Stimulated activated CD8-positive, alpha-beta memory T cell treated with anti-CD3 and anti-CD28 coated beads, Interleukin-4, amount 100 ng/mL, for 1 hour (primary cell): ENCODE results near the gene SLC31A2.
"Not testable (repeated sequence)": the region's sequence is repeated elsewhere in the genome, so short reads cannot be mapped to it uniquely, and the experiment has no call there.

ENCODE experiments used
- DNase-seq, 2 donors: peaks; one replicate each; pipeline ENCODE4 v3.0.0-alpha.2; 2020; ENCODE audit warnings: low read depth in 2 of 2, low spot score in 1 of 2

Gene SLC31A2

DNA sequence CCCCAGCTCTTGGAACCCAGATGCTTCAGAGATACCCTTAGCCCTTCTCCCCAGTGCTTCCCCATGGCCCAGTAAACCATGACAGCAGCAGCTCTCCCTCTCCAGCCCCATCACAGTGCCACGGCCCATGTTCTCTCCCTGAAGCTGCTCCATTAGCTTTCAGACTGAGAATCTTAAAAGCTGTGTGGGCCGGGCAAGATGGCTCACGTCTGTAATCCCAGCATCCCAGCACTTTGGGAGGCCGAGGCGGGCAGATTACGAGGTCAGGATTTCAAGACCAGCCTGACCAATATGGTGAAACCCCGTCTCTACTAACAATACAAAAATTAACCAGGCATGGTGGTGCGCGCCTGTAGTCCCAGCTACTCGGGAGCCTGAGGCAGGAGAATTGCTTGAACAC is 1.2 kb upstream of the SLC31A2 start:
- DNase-seq = not testable (repeated sequence)

DNA sequence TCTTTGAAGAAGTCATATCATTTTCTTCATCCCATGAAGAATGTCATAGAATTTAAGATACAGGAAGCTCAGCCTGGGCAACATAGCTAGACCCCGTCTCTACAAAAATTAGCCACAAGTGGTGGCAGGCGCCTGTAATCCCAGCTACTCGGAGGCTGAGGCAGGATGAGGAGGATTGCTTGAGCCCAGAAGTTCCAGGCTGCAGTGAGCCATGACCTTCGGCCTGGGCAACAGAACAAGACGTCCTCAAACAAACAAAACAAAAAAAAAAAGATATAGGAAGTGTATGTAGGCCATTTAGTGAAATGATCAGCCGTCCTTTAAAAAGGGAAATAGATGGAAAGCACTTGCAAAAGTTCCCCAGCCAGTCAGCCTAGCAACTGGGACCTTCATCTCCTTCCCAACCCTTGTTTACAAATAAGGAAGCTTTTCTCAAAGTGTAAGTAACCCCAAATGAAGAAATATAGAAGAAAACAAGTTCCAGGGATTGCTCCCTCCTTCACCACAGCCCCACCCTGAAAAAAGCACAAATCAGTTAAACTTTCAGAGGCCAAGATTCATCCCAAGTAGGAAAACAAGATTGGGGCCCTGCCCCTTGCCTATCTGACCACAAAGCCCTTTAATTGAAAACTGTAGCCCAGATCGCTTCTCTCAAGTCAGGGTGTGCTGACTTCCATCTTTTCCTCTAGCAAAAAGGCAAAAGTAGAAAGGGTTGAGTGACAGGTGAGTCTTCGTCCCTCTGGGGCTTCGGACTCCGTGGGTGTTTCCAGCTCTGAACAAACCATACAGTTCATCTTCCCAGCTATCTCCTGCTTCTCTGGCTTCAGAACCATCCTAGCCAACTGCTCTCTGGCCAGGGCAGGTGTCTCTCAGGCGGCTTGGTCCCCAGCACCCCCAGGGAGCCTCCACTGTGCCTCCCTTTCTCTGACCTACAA is 1.2 kb downstream of the SLC31A2 start:
- DNase-seq = no peak

DNA sequence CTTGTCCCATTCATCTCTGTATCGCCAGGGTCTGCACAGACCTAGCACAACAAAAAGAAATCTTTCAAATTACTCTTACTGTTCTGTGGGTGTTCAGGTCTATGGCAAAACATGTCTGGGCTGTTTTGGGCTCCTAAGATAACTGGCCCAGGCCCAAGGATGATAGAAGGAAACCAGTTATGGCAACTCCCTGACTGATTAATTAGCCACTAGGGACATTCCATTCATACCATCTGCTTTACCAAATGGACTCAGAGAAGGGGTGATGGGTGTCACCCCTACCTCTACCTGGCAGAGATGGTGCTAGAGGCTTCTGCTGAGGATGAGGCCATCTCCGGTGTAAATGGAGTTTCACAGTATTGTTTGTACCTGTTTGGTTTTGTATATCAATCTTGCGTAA is 1.9 kb downstream of the SLC31A2 start:
- DNase-seq = no peak

GRCh38 chr9:113153599-113153998 is 2.8 kb downstream of the SLC31A2 start:
- no peak for DNase-seq

- DNase-seq = no peak
These were observed 3.7 kb downstream of the SLC31A2 start for GRCh38 chr9:113154471-113154870.

- no peak for DNase-seq
These were observed 4.1 kb downstream of the SLC31A2 start for GRCh38 chr9:113154946-113155345.

DNA sequence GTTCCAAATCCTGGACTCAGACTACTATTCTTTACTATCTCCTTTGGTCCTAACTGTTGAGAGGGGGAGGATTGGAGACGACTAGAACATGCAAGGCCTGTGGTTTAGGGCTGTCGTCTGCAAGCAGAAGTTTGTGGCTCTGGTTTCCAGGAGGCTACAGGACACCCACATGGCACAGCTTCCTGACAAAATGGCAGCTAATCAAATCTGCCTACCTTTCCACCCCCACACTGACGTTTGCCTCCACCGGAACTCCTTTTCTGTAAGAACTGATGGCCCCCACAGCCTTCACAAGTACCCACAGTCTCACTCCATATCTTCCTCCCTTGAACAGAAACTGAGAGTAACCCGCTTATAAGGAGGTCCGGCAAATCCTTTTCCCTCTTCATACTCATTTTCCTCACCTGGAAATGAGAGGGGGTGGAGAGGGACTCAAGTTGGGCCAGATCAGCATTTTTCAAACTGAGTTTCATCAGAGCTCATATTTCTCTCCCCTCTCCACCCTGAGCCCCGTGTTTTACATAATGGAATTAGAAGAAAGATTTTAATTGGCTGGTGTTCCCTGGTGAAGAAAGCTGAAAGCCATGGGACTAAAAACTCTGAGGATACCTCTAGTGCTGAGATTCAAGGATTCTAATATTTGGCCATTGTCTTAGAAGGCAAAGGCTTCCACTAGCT is 5.2 kb downstream of the SLC31A2 start:
- no peak for DNase-seq

DNA sequence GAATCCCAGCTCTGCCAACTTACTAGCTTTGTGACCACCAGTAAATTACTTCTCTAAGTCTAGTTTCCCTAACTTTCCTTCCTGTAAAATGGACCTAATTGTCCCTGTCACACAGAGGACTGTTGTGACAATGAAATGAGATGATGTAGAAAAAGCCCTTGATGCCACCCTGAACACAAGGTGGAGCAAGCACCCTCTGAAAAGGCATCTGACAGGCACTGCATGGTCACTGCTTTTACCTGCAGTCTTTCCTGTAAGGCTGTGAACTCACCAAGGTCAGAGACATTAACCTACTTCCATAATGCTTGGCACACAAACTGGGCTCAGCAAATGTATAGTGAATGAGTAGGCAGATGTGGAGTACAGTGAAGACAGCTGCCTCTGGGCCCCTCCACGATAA is 6.1 kb downstream of the SLC31A2 start:
- no peak for DNase-seq

- DNase-seq = no peak
These were observed 7.6 kb downstream of the SLC31A2 start for GRCh38 chr9:113158446-113158845.

DNA sequence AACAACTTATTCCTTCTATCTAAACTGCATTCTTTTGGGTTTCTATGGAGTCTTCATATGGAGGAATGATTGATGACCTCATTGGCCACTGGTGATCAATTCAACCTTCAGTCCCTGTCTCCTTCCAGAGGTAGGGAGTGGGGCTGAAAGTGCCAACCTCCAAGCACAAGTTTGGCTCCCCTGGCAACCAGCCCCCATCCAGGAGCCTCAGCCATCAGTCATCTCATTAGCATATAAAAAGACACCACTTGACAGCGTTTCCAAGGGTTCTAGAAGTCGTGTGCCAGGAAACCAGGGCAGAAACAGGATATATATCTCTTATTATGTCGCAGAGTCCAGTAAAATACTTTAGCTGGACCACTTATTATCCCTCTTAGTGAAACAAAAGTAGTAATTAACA is 9.8 kb downstream of the SLC31A2 start:
- no peak for DNase-seq

GRCh38 chr9:113163001-113163400 is 12.2 kb downstream of the SLC31A2 start:
- no peak for DNase-seq

- DNase-seq = no peak
These were observed 13.9 kb downstream of the SLC31A2 start for GRCh38 chr9:113164536-113165300.

- DNase-seq = no peak
These were observed 15.2 kb downstream of the SLC31A2 start for GRCh38 chr9:113166039-113166438.

DNA sequence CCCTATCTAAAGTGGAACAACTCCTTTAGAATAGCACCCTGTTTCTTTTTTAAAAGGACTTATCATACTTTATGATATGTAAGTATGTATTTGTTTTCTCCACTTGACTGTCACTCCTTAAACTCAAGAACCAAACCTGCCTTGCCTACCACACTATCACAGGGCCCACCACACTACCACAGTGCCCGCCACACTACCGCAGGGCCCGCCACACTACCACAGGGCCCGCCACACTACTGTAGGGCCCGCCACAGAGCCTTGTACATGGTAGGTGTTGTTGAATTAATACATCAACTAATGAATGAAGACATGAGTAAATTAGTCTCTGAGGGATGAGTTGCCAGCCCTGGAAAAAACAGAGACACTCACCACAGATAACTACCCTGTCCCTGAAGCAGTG is 18.0 kb downstream of the SLC31A2 start:
- DNase-seq = no peak

DNA sequence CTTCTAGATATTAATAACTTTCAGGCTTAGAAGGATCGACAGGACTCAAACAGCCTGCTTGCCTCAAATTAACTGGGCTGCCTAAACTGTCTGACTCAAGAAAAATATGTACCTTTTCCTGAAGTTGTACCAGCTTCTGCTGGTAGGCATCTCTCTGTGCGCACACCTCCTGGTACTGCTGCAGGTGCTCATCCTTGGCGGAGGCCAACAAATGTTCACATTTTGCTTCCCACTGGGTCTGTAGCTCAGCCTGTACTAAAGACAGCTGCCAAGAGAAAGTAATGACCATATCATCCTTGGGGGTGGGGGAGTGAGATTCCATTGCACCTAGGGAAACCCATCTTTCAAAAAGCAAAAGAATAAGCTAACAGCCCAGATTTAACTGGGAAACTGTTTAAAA is 22.5 kb downstream of the SLC31A2 start:
- DNase-seq = no peak

DNA sequence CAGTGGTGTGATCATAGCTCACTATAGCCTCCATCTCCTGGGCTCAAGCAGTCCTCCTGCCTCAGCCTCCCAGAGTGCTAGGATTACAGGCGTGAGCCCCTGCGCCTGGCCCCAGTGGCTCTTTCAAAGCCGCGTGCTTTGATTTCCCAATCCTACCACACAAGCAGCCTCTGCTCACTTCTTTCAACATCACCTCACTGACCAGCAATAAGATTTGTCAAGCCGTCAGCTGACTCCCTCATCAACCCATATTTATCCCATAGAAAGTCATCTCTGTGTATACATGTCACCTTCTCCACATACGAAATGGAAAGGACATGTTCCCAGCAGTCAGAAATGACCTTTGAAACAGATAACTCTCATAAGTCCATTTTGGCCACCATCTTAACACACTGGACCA is 26.0 kb downstream of the SLC31A2 start:
- no peak for DNase-seq

DNA sequence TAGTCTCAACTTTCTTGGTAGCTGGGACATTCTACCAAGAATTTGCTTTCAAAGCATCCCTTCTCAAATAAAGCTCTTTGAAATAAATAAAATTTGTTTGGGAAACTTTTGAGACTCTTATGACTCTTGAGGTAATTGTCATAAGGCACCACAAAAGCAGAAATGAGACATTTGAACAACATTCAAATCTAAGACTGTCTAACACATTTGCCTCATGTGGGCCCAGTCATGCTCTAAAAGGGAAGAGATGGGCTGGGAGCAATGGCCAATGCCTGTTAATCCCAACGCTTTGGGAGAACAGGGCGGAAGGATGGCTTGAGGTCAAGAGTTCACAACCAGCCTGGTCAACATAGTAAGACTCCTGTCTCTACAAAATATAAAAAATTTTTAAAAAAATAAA is 26.4 kb downstream of the SLC31A2 start:
- no peak for DNase-seq

- no peak for DNase-seq
These were observed 27.3 kb downstream of the SLC31A2 start for GRCh38 chr9:113178087-113178486.

- no peak for DNase-seq
These were observed 29.0 kb downstream of the SLC31A2 start for GRCh38 chr9:113179839-113180238.

DNA sequence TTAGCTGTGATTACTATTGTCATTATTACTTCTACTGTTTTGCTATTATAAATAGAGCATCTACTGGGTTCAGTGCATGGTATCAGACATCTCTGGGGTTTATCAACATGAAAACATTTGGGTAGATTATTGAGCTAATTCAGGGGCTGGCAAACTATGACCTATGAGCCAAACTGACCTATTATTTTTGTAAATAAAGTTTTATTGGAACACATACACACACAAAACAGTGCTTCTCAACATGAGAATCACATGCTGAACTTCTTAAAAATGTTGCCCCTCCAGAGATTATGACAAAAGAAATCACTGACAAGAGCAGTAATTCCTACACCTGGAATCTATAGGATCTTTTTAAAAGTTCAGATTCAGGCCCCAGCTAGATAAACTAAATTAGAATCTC is 30.4 kb downstream of the SLC31A2 start:
- no peak for DNase-seq

GRCh38 chr9:113183956-113184488 is 33.2 kb downstream of the SLC31A2 start:
- no peak for DNase-seq

DNA sequence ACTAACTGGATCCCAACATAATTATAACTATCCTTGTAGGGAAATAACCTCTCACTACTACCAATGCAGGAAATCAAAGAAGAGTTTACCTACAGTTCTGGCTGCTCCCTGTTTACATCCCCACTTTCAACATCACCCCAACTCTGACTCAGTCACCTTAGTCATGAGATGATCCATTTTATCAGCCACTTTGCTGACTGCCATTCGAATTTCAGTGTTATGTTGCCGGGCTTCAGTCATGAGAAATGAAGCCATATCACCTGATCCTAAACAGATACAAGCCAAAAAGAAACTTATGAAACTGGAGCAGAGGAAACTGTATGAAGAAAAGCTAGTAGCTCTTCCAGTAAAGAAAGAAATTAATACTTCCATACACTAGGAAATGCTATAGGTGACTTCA is 33.7 kb downstream of the SLC31A2 start:
- no peak for DNase-seq
